Large intestine (tissue), 3 donors: ENCODE results near the gene MAP4K2. TPM values are rescaled to one million over a fixed set of nuclear protein-coding genes. Genes with fewer than 3 reads are reported as not detected.

ENCODE experiments used
- DNase-seq, 2 donors: peaks; one replicate each; pipeline versions ENCODE4 v3.0.0 to v3.0.0-alpha.2; 2013
- H3K27ac ChIP-seq: one replicate; pipeline ENCODE4 v1.5.1; 2013; ENCODE audit warnings: low read length
- H3K27me3 ChIP-seq: 2 replicates; pipeline ENCODE4 v1.6.1; 2013; ENCODE audit warnings: low read length; ENCODE audit not compliant: control insufficient read depth, insufficient read depth
- H3K36me3 ChIP-seq: 2 replicates; pipeline ENCODE4 v1.6.1; 2013; ENCODE audit warnings: low read length; ENCODE audit not compliant: control insufficient read depth, insufficient read depth
- H3K4me1 ChIP-seq: one replicate; pipeline ENCODE4 v1.6.1; 2013; ENCODE audit warnings: low read length; ENCODE audit not compliant: control insufficient read depth, insufficient read depth
- H3K4me3 ChIP-seq: one replicate; pipeline ENCODE4 v1.5.1; 2013; ENCODE audit warnings: low read length
- H3K9me3 ChIP-seq: one replicate; pipeline ENCODE4 v1.6.1; 2013; ENCODE audit warnings: mild to moderate bottlenecking, low read depth, low read length, moderate library complexity; ENCODE audit not compliant: control insufficient read depth
- WGBS: methylation state at CpG from one replicate; pipeline ENCODE4 v1.1.5; 2013; ENCODE audit warnings: low lambda C conversion rate; ENCODE audit not compliant: insufficient coverage; 5-methylcytosine and 5-hydroxymethylcytosine counted together
- polyA plus RNA-seq: library from polyadenylated mRNA; unstranded; fragments of 120-200 nt; gene quantifications from one replicate; pipeline ENCODE4 v1.2.1, GENCODE V29; 2013

The MAP4K2 gene
- polyA plus RNA-seq, 1 donor: 13.5 TPM

DNA sequence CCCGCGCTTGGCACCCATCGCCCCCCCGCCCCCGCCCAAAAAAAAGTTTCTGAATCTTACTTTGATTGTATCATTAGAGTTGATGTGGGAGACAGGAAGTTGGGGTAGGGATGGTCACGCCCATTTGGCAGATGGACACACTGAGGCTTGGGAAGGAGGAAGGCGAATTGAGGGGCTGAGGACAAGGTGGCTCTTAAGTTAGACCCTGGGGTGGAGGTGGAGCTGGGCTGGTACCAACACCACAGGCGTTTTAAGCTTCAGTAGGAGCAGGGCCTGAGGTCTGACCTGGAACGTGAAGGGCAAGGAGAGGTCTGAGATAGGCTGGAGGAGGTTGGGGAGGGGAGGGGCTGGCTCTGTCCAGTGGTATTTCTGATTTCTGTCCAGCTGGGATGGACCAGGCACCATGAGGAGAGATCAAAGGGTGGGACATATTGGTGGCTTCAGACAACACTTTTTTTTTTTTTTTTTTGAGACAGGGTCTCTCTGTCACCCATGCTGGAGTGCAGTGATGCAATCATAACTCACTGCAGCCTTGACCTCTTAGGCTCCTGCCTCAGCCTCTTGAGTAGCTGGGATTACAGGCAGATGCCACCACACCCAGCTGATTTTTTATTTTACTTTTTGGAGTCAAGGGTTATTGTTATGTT is 42.2 kb upstream of the MAP4K2 start:
- no peaks in the 10 kb centered on the region for H3K36me3 ChIP-seq
- DNase-seq: no peak
- WGBS: 14% methylated on average over 1 of the region's 9 CpGs
- peak overlapping the region; percentile 94 for H3K4me3 ChIP-seq
- no peaks in the 10 kb centered on the region for H3K9me3 ChIP-seq
- peak overlapping the region; percentile 84 for H3K27ac ChIP-seq
- peaks cover 56% of the 10 kb centered on the region for H3K4me1 ChIP-seq
- no peaks in the 10 kb centered on the region for H3K27me3 ChIP-seq

DNA sequence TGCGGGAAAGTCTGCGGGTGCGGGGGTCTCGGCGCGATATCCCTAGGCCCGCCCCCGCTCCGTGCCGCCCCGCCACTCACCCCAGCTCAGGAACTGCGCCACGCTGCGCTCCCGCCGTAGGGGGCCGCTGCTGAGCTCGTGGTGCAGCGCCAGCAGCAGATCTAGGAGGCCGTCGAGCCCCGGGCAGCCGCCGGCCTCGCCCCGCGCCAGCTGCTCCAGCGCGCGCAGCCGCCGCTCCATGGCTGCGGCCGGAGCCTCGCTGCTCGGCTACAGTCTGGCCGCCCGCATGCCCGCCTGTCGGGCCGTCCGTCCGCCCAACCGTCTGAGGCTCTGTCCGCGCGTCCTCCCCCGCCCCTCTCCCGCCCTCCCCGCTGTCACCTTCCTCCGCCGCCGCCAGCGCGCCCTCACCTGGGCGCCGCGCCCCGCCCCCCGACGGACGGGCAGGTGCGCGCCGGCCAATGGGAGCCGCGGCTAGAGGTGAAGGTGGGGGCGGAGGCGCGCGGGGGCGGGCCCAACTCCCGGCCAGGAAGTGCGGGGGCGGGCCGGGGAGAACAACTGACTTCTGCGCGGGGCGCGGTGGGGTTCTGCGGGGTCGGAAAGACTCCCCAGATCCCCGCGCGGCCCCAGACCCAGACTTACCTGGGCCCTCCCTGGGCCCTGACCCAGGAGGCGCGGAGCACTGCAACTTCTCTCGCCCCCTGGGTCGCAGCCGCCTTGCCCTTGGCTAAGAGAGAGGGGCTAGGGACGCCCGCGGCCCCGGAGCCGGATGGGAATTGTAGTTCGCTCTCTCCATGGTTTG is 41.5 kb upstream of the MAP4K2 start, which contains the start of gene CDC42BPG:
Gene CDC42BPG (minus strand): TSS at position 324 of the 799 bp plus-strand sequence. CDS start 84 bp downstream, at position 240.
- Histone ChIP-seq H3K27me3 (no peaks in the 10 kb centered on the region), H3K9me3 (no peaks in the 10 kb centered on the region), H3K27ac (peak within 1 kb of the TSS; percentile 84), H3K4me1 (peaks cover 51% of the 10 kb centered on the region), H3K4me3 (peak within 1 kb of the TSS; percentile 94), H3K36me3 (peaks cover 7% of the 10 kb centered on the region)
- DNase-seq: peak; percentile 82 to 92
- no CpG with 5 or more reads among the region's 96 CpGs for WGBS

DNA sequence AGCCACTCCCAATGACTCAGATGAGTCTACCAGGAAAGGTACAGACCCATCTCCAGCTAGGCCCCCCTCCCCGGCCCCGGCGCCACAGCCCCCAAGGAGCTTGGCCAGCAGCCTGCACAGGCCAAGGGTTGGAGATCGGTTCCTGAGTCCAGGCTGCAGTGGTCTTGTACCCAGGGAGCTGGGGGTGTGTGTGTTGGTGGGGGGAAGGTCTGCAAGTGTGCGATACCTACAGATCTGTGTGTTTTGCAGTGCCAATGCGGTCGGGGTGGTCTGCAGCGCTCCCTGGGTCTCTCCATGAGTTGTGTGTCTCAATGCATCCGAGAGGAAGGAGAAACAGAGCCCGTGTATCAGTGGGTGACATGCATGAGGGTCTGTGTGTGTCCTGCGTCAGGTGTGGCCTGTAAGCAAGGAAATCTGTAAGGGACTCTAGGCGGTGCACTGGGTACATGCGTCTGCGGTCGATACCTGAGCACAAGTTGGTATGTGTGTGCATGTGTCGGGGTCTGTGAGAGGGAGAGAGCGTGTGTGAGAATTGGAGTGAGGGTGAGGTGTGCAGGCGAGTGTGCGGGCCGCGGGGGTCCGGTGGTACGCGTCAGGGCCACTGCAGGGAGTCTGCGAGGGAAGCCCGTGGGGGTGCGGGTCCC is 40.8 kb upstream of the MAP4K2 start:
- H3K4me3 ChIP-seq: peak overlapping the region; percentile 64
- H3K27me3 ChIP-seq: no peaks in the 10 kb centered on the region
- DNase-seq: peak in 1 of 2 donors; percentile 49
- peaks cover 14% of the 10 kb centered on the region for H3K36me3 ChIP-seq
- no peaks in the 10 kb centered on the region for H3K9me3 ChIP-seq
- H3K4me1 ChIP-seq: peaks cover 44% of the 10 kb centered on the region
- peak overlapping the region; percentile 37 for H3K27ac ChIP-seq
- no CpG with 5 or more reads among the region's 27 CpGs for WGBS

DNA sequence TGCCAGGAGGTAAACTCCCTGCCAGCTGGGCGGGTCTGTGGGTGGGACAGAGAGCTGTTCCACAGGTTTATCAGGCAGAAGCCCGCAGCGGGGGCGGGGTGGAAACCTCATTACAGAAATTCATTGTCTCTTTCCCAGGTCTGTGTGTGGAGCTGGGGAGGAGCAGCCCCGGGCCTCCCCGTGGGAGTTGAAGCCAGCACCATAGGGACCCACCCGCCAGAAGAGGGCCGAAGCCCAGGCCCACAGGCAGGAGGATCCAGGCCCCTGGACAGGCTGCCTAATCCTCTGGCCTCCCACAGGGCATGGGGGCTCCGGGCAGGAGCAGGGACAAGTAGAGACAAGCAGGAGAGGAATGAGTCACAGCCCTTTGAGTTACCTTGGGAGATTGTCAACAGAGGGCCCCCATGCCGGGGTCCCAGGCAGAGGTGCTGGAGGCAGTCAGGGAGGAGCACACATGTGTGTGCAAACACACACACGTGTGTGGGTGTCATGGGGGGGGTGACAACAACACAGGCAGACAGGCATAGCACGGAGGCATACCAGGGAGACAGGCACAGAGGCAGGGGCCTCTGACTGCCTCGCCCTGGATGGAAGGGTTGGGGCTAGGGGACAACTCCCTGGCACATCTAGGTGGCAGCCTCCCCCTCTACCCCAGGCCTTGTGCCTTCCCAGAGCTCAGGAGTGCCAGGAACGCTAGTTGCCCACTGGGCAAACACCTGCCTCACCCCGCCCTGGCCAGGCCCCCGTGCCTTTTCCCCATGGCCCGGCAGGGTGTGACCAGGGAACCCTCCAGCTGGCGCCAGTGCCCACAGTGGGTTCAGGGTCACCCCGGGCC is 40.1 kb upstream of the MAP4K2 start:
- Histone ChIP-seq H3K9me3 (no peaks in the 10 kb centered on the region), H3K27me3 (no peaks in the 10 kb centered on the region), H3K36me3 (peaks cover 22% of the 10 kb centered on the region), H3K27ac (peak overlapping the region; percentile 37), H3K4me1 (peaks cover 36% of the 10 kb centered on the region), H3K4me3 (peak overlapping the region; percentile 64)
- WGBS: no CpG with 5 or more reads among the region's 19 CpGs
- peak; percentile 56 to 80 for DNase-seq

DNA sequence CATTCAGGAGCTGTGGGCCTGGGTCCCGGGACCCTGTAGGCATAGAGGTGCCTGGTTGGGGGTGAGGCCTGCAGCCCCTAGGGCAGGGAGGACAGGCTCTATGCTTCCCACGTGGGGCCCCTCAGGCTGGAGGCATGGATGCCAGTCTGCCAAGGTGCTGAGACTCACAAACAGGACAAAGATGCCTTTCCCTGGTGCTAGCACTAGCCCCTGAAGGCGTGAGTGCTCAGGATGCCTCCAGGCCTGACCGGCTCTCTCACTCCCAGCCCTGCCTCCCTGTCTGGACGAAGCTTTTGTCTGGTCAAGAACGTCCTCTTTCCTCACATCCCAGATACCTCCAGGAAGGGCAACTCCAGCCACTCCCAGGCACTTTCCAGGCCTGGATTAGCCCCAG is 39.3 kb upstream of the MAP4K2 start:
- peak overlapping the region; percentile 37 for H3K27ac ChIP-seq
- H3K36me3 ChIP-seq: peaks cover 27% of the 10 kb centered on the region
- no CpG with 5 or more reads among the region's 6 CpGs for WGBS
- H3K9me3 ChIP-seq: no peaks in the 10 kb centered on the region
- no peaks in the 10 kb centered on the region for H3K27me3 ChIP-seq
- H3K4me3 ChIP-seq: no peak overlapping the region
- H3K4me1 ChIP-seq: peaks cover 29% of the 10 kb centered on the region
- no peak for DNase-seq

DNA sequence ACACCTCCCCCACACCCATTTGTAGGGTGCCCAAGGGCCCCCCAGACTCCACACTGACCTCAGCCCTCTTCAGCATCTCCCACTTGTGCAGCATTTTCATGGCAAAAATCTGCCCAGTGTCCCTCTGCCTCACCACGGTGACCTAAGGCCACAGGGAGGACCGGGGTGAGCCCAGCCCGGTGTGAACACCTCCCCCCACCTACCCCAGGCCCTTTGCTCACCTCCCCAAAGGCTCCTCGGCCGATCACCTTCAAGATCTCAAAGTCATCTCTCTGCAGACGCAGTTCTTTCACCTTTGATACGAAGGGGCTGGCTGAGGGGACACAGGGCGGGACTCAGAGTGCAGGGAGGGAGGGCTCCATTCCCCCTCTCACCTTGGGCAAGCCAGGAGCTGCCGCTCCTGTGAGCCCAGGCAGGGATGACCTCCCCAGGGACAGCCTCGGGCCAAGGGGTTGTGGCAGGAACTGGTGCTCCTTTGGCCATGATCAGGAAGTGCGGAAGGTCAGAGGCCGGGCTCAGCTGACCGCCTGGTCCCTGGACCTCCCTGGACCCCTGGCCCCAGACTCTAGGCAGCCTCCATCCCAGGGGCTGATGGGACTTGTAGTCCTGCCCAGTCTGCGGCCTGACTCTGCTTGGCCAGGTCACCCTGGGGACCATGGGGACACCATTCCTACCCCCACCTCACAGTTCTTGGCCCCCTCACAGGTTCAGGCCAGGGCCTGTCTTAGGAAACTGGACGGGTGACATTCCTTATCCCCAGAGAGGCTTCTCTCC is 38.8 kb upstream of the MAP4K2 start:
- Histone ChIP-seq H3K4me3 (no peak overlapping the region), H3K36me3 (peaks cover 30% of the 10 kb centered on the region), H3K27me3 (no peaks in the 10 kb centered on the region), H3K27ac (no peak overlapping the region), H3K4me1 (peaks cover 24% of the 10 kb centered on the region), H3K9me3 (no peaks in the 10 kb centered on the region)
- no peak for DNase-seq
- no CpG with 5 or more reads among the region's 15 CpGs for WGBS

DNA sequence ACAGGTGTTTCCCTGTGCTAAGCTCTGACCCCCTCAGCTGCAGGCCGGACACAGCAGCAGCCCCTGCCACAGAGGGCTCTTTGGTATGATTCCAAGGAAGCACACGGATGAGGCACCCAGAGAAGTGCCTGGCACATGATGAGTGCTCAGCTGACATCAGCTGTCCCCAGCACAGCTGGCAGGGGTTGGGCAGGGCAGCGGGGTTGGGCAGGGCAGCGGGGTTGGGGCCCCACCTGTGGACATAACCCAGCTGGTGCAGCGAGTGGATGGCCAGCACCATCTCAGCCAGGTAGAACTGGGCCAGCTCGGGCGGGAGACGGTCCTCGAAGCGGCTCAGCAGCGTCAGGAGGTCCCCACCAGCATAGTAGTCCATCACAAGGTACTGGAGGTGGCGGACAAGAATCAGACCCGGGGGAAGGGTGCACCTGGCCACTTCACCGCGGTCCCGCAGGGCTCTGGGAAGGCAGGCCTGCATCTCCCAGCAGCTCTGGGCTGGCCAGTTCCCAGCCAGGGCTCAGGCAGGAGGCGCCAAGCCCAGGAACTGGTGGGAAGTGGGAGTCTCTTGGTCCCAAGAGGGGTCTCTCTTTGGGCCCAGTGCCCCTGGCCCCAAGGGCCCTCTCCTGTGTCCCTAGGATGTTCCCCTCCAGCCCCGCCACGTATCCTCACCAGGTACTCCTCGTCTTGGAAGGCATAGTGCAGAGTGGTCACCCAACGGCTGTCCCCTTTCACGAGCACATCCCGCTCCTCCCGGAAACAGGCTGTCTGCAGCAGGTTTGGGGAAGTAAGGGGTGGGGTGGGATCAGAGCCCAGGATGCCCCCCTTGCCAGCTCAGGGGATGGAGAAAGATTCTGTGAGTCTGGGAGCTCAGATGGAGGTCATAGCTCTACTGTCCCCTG is 37.1 kb upstream of the MAP4K2 start:
- WGBS: no CpG with 5 or more reads among the region's 24 CpGs
- H3K27me3 ChIP-seq: no peaks in the 10 kb centered on the region
- no peak overlapping the region for H3K27ac ChIP-seq
- H3K4me1 ChIP-seq: peaks cover 21% of the 10 kb centered on the region
- DNase-seq: no peak
- peaks cover 37% of the 10 kb centered on the region for H3K36me3 ChIP-seq
- H3K9me3 ChIP-seq: no peaks in the 10 kb centered on the region
- H3K4me3 ChIP-seq: no peak overlapping the region

DNA sequence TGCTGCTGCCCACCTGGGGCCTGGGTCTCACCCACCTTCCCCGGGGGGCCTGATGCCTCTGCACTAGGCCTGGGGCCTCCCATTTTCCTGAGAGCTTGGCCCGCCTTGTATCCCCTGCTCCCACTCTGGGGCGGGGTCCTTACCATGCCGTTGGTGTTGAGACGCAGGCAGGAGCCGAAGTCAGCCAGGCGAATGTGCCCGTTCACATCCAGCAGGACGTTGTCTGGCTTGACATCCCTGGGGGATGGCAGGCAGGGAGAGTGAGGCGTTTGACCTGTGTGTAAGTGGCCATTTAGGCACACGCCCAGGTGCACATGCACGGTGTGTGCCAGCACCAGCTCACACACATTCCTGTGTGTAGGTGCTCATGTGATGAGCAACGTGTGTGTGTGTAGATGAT is 36.3 kb upstream of the MAP4K2 start:
- H3K9me3 ChIP-seq: no peaks in the 10 kb centered on the region
- WGBS: no CpG with 5 or more reads among the region's 13 CpGs

More for the DNA sequence above, 36.3 kb upstream of the MAP4K2 start:
- no peak overlapping the region for H3K27ac ChIP-seq
- H3K4me1 ChIP-seq: peaks cover 20% of the 10 kb centered on the region
- H3K27me3 ChIP-seq: no peaks in the 10 kb centered on the region
- no peak for DNase-seq
- H3K4me3 ChIP-seq: no peak overlapping the region
- H3K36me3 ChIP-seq: peaks cover 39% of the 10 kb centered on the region
